Neural progenitor cell (in vitro differentiated cells): ENCODE results near the gene MMP27.

Source experiments
- CTCF ChIP-seq: fragments of 200-600 bp; sonication (generic); IDR thresholded peaks from 2 replicates; pipeline ENCODE4 v1.5.1; 2017; ENCODE audit warnings: antibody characterized with exemption, mild to moderate bottlenecking
- EZH2 ChIP-seq: fragments of 200-600 bp; sonication (generic); IDR thresholded peaks from 2 replicates; pipeline ENCODE4 v1.6.1; 2017; ENCODE audit warnings: antibody characterized with exemption, mild to moderate bottlenecking, moderate library complexity

DNA sequence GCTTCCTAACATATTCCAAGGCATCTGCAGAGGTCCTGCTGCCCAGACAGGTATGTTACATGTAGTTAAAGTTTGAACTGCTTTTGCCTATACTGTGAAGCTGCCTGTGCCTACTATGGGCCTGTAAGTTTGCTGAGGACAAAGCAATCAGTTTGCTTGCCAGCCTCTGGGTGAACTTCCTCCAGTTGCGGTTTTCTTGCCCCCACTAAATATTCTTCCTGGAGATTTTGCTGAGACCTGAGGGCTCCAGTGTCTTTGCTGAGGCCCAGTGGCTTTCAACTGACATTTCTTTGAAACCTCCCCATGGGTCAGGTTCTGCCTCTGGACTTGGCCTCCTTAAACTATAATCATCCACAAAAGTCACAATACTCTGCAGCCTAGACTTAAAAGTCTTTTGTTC, 50.8 kb downstream of the MMP27 start:
- no peak for TF ChIP-seq CTCF
- TF ChIP-seq EZH2 = no peak
